ENCODE results near the gene TRPM2. TPM values are rescaled to one million over a fixed set of nuclear protein-coding genes. Genes with fewer than 3 reads are reported as not detected.

Gene TRPM2
- total and polyA plus RNA-seq, 2 of the 8 experiments (the other 6 are each of a cell fraction or from before 2014, with no cell fraction given), result 0.27 to 0.28 TPM

GRCh38 chr21:44477712-44478111, 124.3 kb downstream of the TRPM2 start:
- H3K36me3 ChIP-seq (ENCODE audit: control insufficient read depth in 2 of 4, insufficient read depth in 4 of 4, low read length in 3 of 4), result no peaks in the 10 kb centered on the region
- H4K20me1 ChIP-seq (replicated peaks in 1 of 2; ENCODE audit: control insufficient read depth in 1 of 2, insufficient read depth in 2 of 2, low read length in 2 of 2), result peaks cover 0 to 2% of the 10 kb centered on the region in 2 experiments
- H3K4me1 ChIP-seq (replicated peaks in 1 of 4; ENCODE audit: control insufficient read depth in 3 of 4, insufficient read depth in 4 of 4, low read length in 3 of 4), result no peaks in the 10 kb centered on the region; a peak in 1 of 7 replicates
- H3K56ac ChIP-seq (replicated peaks; ENCODE audit: insufficient read length, low read depth, low read length), result no peak overlapping the region
- ChIA-PET POLR2A (ENCODE audit: partially characterized antibody) (no interaction called here), CTCF (ENCODE audit: partially characterized antibody) (interaction anchor here (0.8 to 1.8 kb wide), 6 partner anchors 10 to 237 kb away, joined by 3 to 6 read pairs (median 3); no protein-coding TSS in a partner anchor)
- no peak overlapping the region for H2AK5ac ChIP-seq (ENCODE audit: low read depth, low read length)
- no peaks in the 10 kb centered on the region for H3K27me3 ChIP-seq (replicated peaks in 1 of 4; ENCODE audit: control insufficient read depth in 3 of 4, extremely low read depth in 1 of 4, insufficient read depth in 3 of 4, low read length in 3 of 4)
- no peak overlapping the region for H2AFZ ChIP-seq (ENCODE audit: low read length)
- no peak overlapping the region for H3K9ac ChIP-seq (replicated peaks in 1 of 4; ENCODE audit: extremely low read depth in 1 of 4, low read depth in 3 of 4, low read length in 3 of 4)
- no peaks in the 10 kb centered on the region for H3K79me1 ChIP-seq (ENCODE audit: low read depth, low read length)
- no peak overlapping the region for H4K91ac ChIP-seq (replicated peaks; ENCODE audit: insufficient read length, low read length)
- H3K18ac ChIP-seq (ENCODE audit: extremely low read depth, low read length), result no peak overlapping the region
- no peak overlapping the region for H4K5ac ChIP-seq (ENCODE audit: insufficient read length, low read depth, low read length)
- H2BK20ac ChIP-seq (ENCODE audit: low read length), result no peak overlapping the region
- no peak overlapping the region for H4K8ac ChIP-seq (ENCODE audit: extremely low read depth, insufficient read depth, low read length)
- no peak overlapping the region for H2BK120ac ChIP-seq (replicated peaks; ENCODE audit: low read depth, low read length)
- no peak overlapping the region for H3K23ac ChIP-seq (ENCODE audit: insufficient read length)
- DNase-seq (ENCODE audit: low read depth in 1 of 2, low spot score in 2 of 2), result no peak
- no peaks in the 10 kb centered on the region for H3K23me2 ChIP-seq (ENCODE audit: low read depth, low read length)
- H3K9me3 ChIP-seq (ENCODE audit: insufficient read depth in 2 of 2, low read depth in 1 of 2, low read length in 1 of 2), result no peaks in the 10 kb centered on the region
- H3K4ac ChIP-seq (replicated peaks; ENCODE audit: insufficient read length, low read depth, low read length), result no peak overlapping the region
- no peak overlapping the region for H3K4me3 ChIP-seq (ENCODE audit: extremely low read depth in 1 of 4, insufficient read depth in 2 of 4, low read depth in 3 of 4, low read length in 4 of 4)
- TF ChIP-seq POLR2AphosphoS5 (IDR thresholded peaks at IDR 0.05; ENCODE audit: low read depth, low read length), result no peak
- no peak for TF ChIP-seq USF2 (IDR thresholded peaks at IDR 0.05; ENCODE audit: low read length)
- TF ChIP-seq RFX5 (IDR thresholded peaks at IDR 0.05; ENCODE audit: borderline replicate concordance, low read depth, low read length), result no peak
- no peak for TF ChIP-seq FOSL1 (IDR thresholded peaks at IDR 0.05; ENCODE audit: insufficient read depth, low read depth, low read length)
- TF ChIP-seq GABPA (IDR thresholded peaks at IDR 0.05; ENCODE audit: borderline replicate concordance, insufficient read depth, low read length), result no peak
- H2BK12ac ChIP-seq (ENCODE audit: low read depth, low read length), result no peak overlapping the region
- H3K79me2 ChIP-seq (ENCODE audit: control insufficient read depth in 1 of 2, insufficient read depth in 2 of 2, low read length in 2 of 2), result no peaks in the 10 kb centered on the region
- no peak overlapping the region for H3K4me2 ChIP-seq (ENCODE audit: insufficient read depth in 1 of 2, low read depth in 2 of 2, low read length in 2 of 2)
- no peak overlapping the region for H3K14ac ChIP-seq (ENCODE audit: insufficient read length)
- no peak for FAIRE-seq
- H3K27ac ChIP-seq (ENCODE audit: low read depth, low read length), result no peak overlapping the region
- H2BK15ac ChIP-seq (ENCODE audit: low read length), result no peak overlapping the region
- WGBS, 2 experiments (ENCODE audit: extremely low coverage in 1 of 2, insufficient coverage in 1 of 2, insufficient read length in 1 of 2, insufficient replicate concordance in 2 of 2, low coverage in 1 of 2, low lambda C conversion rate in 2 of 2, missing lambda C conversion rate in 1 of 2), result 81% methylated on average over 7 of the region's 7 CpGs; no CpG with 5 or more reads in 1 of the 2 experiments
- H2BK5ac ChIP-seq (ENCODE audit: low read depth, low read length), result no peak overlapping the region

Measured in H1 (cell line).